K562 (cell line): ENCODE data around the gene KLK1. TPM values are rescaled to one million over a fixed set of nuclear protein-coding genes. Genes with fewer than 3 reads are reported as not detected.

Source experiments
- CBX8 ChIP-seq: fragments of 200-600 bp; sonication (generic); IDR thresholded peaks from 2 replicates; pipeline ENCODE4 v1.6.1; 2012; ENCODE audit warnings: borderline replicate concordance, mixed run types, low read depth, mild to moderate bottlenecking, moderate library complexity, mixed read lengths, low read length, control low read depth, inconsistent platforms; ENCODE audit not compliant: poor library complexity, severe bottlenecking; ENCODE audit errors: extremely low read depth
- CGGBP1 ChIP-seq: fragments of 250-450 bp; sonication (Bioruptor Pico); IDR thresholded peaks from 2 replicates; pipeline ENCODE4 v1.9.0; 2021; ENCODE audit warnings: mild to moderate bottlenecking
- CHD7 ChIP-seq: fragments of 200-600 bp; sonication (generic); IDR thresholded peaks from one replicate; pipeline ENCODE4 v1.6.1; 2012; ENCODE audit warnings: mild to moderate bottlenecking, low read depth, low read length, inconsistent platforms
- CREB3L1 ChIP-seq: fragments of 450-650 bp; IDR thresholded peaks from 2 replicates; pipeline ENCODE4 v1.6.1; 2014; ENCODE audit warnings: low read depth, mild to moderate bottlenecking, moderate library complexity, borderline replicate concordance
- HNRNPUL1 ChIP-seq: fragments of 200-400 bp; formaldehyde crosslinking; IDR thresholded peaks from 2 replicates; pipeline ENCODE4 v1.6.1; 2017; ENCODE audit warnings: low read length
- PHF20 ChIP-seq: fragments of 450-650 bp; IDR thresholded peaks from 2 replicates; pipeline ENCODE4 v1.6.1; 2018; ENCODE audit not compliant: partially characterized antibody
- U2AF2 ChIP-seq: fragments of 200-400 bp; formaldehyde crosslinking; optimal IDR thresholded peaks from 2 replicates; pipeline ENCODE3; 2017; ENCODE audit warnings: low read depth, mild to moderate bottlenecking, low read length
- XRCC5 ChIP-seq: fragments of 200-400 bp; formaldehyde crosslinking; IDR thresholded peaks from 2 replicates; pipeline ENCODE4 v1.6.1; 2017; ENCODE audit warnings: low read depth, mild to moderate bottlenecking, low read length
- ZBTB33 ChIP-seq: sonication (generic); formaldehyde crosslinking; IDR thresholded peaks from 2 replicates; pipeline ENCODE4 v1.8.1; 2023; ENCODE audit warnings: mild to moderate bottlenecking, missing genetic modification reagents
- ZFX ChIP-seq: sonication (generic); formaldehyde crosslinking; IDR thresholded peaks from 2 replicates; pipeline ENCODE4 v1.8.0; 2022; ENCODE audit warnings: mild to moderate bottlenecking, missing genetic modification reagents, moderate library complexity
- ZNF830 ChIP-seq: fragments of 250-450 bp; sonication (Bioruptor Pico); IDR thresholded peaks from 2 replicates; pipeline ENCODE4 v1.5.0; 2021; ENCODE audit warnings: mild to moderate bottlenecking
- polyA plus RNA-seq, 8 experiments: library from polyadenylated mRNA; depleted of rRNA in 4 of 8; stranded (reverse) in 5 of 8; unstranded in 3 of 8; fragments of >200 nt; fragmentation: Nextera tagmentation in 2 of 8; fragmentation: Illumina TruSeq in 1 of 8; extraction: Ambion mirVana in 2 of 8; extraction: Trizol in 1 of 8; gene quantifications; 2 replicates each; pipeline versions ENCODE4 v1.2.1 to v1.2.3, GENCODE V29; 2011 to 2014; ENCODE audit warnings: inconsistent platforms in 1 of 8, missing spikeins in 1 of 8
- total RNA-seq, 7 experiments: library from RNA; depleted of rRNA in 6 of 7; stranded (reverse); fragments of >200 nt in 6 of 7; fragmentation: Illumina TruSeq in 2 of 7; extraction: Trizol in 2 of 7; gene quantifications; 2 replicates each; pipeline versions ENCODE4 v1.2.1 to v1.2.3, GENCODE V29; 2011 to 2021; ENCODE audit warnings: low replicate concordance in 1 of 7

KLK1 gene
- total and polyA plus RNA-seq, 9 of the 15 experiments (the other 6 are each of a cell fraction or from before 2014, with no cell fraction given) = 0.87 to 15.4 (median 9.1) TPM

GRCh38 chr19:50794876-50795663 lies 28.5 kb downstream of the KLK1 start (continued):
- 0 out of 2 replicates have a peak, but pooled peaks have one; percentile 18 for TF ChIP-seq ZNF830 (CRISPR knock-in tag)
- TF ChIP-seq XRCC5 = 0 out of 2 replicates have a peak, but pooled peaks have one; percentile 22
- no peak for TF ChIP-seq CGGBP1 (CRISPR knock-in tag)
- TF ChIP-seq CHD7 = peak; percentile 57
- peak; percentile 36; the same call in 1 of the 2 replicates for TF ChIP-seq HNRNPUL1
- TF ChIP-seq ZFX (CRISPR knock-in tag) = no peak
- no peak for TF ChIP-seq CREB3L1
- TF ChIP-seq CBX8 = no peak
- no peak for TF ChIP-seq U2AF2
- no peak for TF ChIP-seq PHF20
- no peak for TF ChIP-seq ZBTB33 (CRISPR knock-in tag)
